CD4-positive, alpha-beta T cell treated with Interleukin-15 for 4 hours (primary cell): ENCODE results near the gene ACAA1.
"Not testable (repeated sequence)": the region's sequence is repeated elsewhere in the genome, so short reads cannot be mapped to it uniquely, and the experiment has no call there.

ENCODE experiments used
- DNase-seq: peaks from one replicate; pipeline ENCODE4 v3.0.0-alpha.2; 2020; ENCODE audit warnings: low spot score

Gene ACAA1

GRCh38 chr3:38136777-38137614 is at the start of gene ACAA1:
Gene ACAA1 (minus strand): TSS chr3:38137127. CDS start chr3:38137035, 92 bp downstream.
- DNase-seq: peak; percentile 97

GRCh38 chr3:38177181-38177580 is 40.3 kb upstream of the ACAA1 start:
- no peak for DNase-seq

GRCh38 chr3:38173834-38174418 is 37.0 kb upstream of the ACAA1 start:
- DNase-seq: no peak

- DNase-seq: no peak
Observed at GRCh38 chr3:38171622-38172021, 34.7 kb upstream of the ACAA1 start.

GRCh38 chr3:38170722-38171121 is 33.8 kb upstream of the ACAA1 start:
- no peak for DNase-seq

- DNase-seq: no peak
Observed at GRCh38 chr3:38169027-38169317, 32.0 kb upstream of the ACAA1 start.

- no peak for DNase-seq
Observed at GRCh38 chr3:38168151-38169026, 31.5 kb upstream of the ACAA1 start.

GRCh38 chr3:38167591-38167990 is 30.7 kb upstream of the ACAA1 start:
- no peak for DNase-seq

- DNase-seq: no peak
Observed at GRCh38 chr3:38165722-38166387, 28.9 kb upstream of the ACAA1 start.

GRCh38 chr3:38164952-38165721 is 28.2 kb upstream of the ACAA1 start, which contains the start of gene OXSR1:
Gene OXSR1 (plus strand): TSS chr3:38165537. CDS start chr3:38165877, 340 bp downstream.
- peak; percentile 98 for DNase-seq

- no peak for DNase-seq
Observed at GRCh38 chr3:38164643-38164951, 27.7 kb upstream of the ACAA1 start.

GRCh38 chr3:38163841-38164642 is 27.1 kb upstream of the ACAA1 start:
- DNase-seq: no peak

- no peak for DNase-seq
Observed at GRCh38 chr3:38163117-38163840, 26.4 kb upstream of the ACAA1 start.

- DNase-seq: not testable (repeated sequence)
Observed at GRCh38 chr3:38160704-38161103, 23.8 kb upstream of the ACAA1 start.

- no peak for DNase-seq
Observed at GRCh38 chr3:38158472-38158871, 21.5 kb upstream of the ACAA1 start.

GRCh38 chr3:38157595-38157994 is 20.7 kb upstream of the ACAA1 start:
- DNase-seq: no peak

- no peak for DNase-seq
Observed at GRCh38 chr3:38157117-38157516, 20.2 kb upstream of the ACAA1 start.

- DNase-seq: no peak
Observed at GRCh38 chr3:38155825-38156224, 18.9 kb upstream of the ACAA1 start.

GRCh38 chr3:38154625-38155255 is 17.8 kb upstream of the ACAA1 start:
- no peak for DNase-seq
